ENCODE measurements around the gene GALNT9. TPM values are rescaled to one million over a fixed set of nuclear protein-coding genes. Genes with fewer than 3 reads are reported as not detected.
"Not testable (repeated sequence)": the region's sequence is repeated elsewhere in the genome, so short reads cannot be mapped to it uniquely, and the experiment has no call there.

Gene GALNT9
- total and polyA plus RNA-seq, 5 experiments from 2014 or later = not detected

GRCh38 chr12:132200800-132201199 is 128.6 kb downstream of the GALNT9 start:
- no peaks in the 10 kb centered on the region for H3K36me3 Mint-ChIP-seq
- DNase-seq = no peak
- H3K9me3 Mint-ChIP-seq = peaks cover 0 to 2% (median 0%) of the 10 kb centered on the region in 9 donors
- POLR2A ChIA-PET = no interaction called here
- H3K27ac Mint-ChIP-seq = no peak overlapping the region
- H3K4me1 Mint-ChIP-seq = peaks cover 3 to 16% (median 8%) of the 10 kb centered on the region in 4 donors
- no peak for ATAC-seq
- H3K4me3 Mint-ChIP-seq = no peak overlapping the region
- peaks cover 8 to 31% (median 16%) of the 10 kb centered on the region in 5 donors for H3K27me3 Mint-ChIP-seq

GRCh38 chr12:132199526-132200319 is 129.7 kb downstream of the GALNT9 start:
- Mint-ChIP-seq H3K9me3 (peaks cover 0 to 3% (median 0%) of the 10 kb centered on the region in 9 donors), H3K4me3 (no peak overlapping the region), H3K27me3 (peaks cover 8 to 21% (median 12%) of the 10 kb centered on the region in 5 donors), H3K27ac (peak overlapping the region in 1 of 10 donors; percentile 51), H3K36me3 (no peaks in the 10 kb centered on the region), H3K4me1 (peaks cover 0 to 6% (median 3%) of the 10 kb centered on the region in 4 donors)
- no peak for ATAC-seq
- POLR2A ChIA-PET = no interaction called here
- DNase-seq = no peak

GRCh38 chr12:132199101-132199500 is 130.3 kb downstream of the GALNT9 start:
- ATAC-seq (no peak), DNase-seq (no peak)
- Mint-ChIP-seq H3K27ac (no peak overlapping the region), H3K36me3 (peaks cover 0 to 2% (median 0%) of the 10 kb centered on the region in 3 donors), H3K4me3 (no peak overlapping the region), H3K4me1 (peaks cover 0 to 2% (median under 1%) of the 10 kb centered on the region in 4 donors), H3K9me3 (peaks cover 0 to 7% (median 2%) of the 10 kb centered on the region in 9 donors), H3K27me3 (peaks cover 2 to 14% (median 6%) of the 10 kb centered on the region in 5 donors)
- POLR2A ChIA-PET = no interaction called here

DNA sequence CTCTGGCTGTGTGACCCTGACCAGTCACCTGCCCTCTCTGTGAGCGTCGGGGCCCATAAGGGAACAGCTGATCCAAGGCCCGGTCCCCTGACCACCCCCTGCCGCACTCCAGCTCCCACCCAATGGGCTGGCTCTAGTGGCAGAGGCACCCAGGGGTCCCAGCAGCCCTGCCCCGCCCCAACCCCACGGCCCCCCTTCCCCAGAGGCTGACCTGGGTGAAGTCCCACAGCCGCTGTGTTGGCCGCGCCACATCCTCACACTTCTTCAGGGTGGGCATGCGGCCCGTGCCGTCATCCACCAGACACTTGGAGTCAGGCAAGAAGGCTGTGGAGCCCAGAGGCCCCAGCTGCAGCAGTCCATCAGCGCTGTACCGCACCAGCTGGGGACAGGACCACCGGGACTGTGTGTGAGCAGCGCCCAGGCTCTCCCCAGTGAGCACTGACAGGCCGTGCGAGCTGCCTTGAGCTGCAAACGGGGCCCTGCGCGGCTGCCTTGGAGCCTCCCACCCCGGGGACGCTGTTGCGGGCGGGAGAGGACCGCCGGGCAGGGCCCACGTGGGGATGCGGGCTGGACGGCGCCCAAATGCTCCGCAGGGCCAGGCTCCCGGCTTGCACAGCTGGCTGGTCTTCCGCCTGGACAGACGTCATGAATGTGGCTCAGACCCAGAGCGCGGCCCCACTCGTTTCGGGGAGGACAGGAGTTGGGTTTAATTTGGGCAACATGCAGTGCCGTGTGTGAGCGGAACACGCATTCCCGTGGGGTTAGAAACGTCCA is 131.6 kb downstream of the GALNT9 start:
- Mint-ChIP-seq H3K27ac (no peak overlapping the region), H3K4me1 (peaks cover 0 to 2% (median 0%) of the 10 kb centered on the region in 4 donors)
- DNase-seq = no peak

GRCh38 chr12:132196873-132197390 is 132.5 kb downstream of the GALNT9 start:
- H3K4me1 Mint-ChIP-seq = peaks cover 0 to 2% (median 0%) of the 10 kb centered on the region in 4 donors
- H3K36me3 Mint-ChIP-seq = peaks cover 0 to 5% (median 0%) of the 10 kb centered on the region in 3 donors
- no peak overlapping the region for H3K4me3 Mint-ChIP-seq
- H3K27me3 Mint-ChIP-seq = peaks cover 0 to 1% (median 0%) of the 10 kb centered on the region in 5 donors
- H3K27ac Mint-ChIP-seq = no peak overlapping the region
- peaks cover 0 to 19% (median 11%) of the 10 kb centered on the region in 9 donors for H3K9me3 Mint-ChIP-seq
- DNase-seq (no peak), ATAC-seq (no peak)
- POLR2A ChIA-PET = no interaction called here

More for the DNA sequence above, 131.6 kb downstream of the GALNT9 start:
- H3K4me3 Mint-ChIP-seq = no peak overlapping the region
- no peak for ATAC-seq
- peaks cover 0 to 18% (median 11%) of the 10 kb centered on the region in 9 donors for H3K9me3 Mint-ChIP-seq
- POLR2A ChIA-PET = interaction anchor here (0.5 kb wide), 1 partner anchor 14 kb away, joined by 3 read pairs; no protein-coding TSS in a partner anchor
- H3K27me3 Mint-ChIP-seq = peaks cover 0 to 9% (median 3%) of the 10 kb centered on the region in 5 donors
- peaks cover 0 to 5% (median 0%) of the 10 kb centered on the region in 3 donors for H3K36me3 Mint-ChIP-seq

- POLR2A ChIA-PET = interaction anchor here (0.7 kb wide), 1 partner anchor 8 kb away, joined by 3 read pairs; no protein-coding TSS in a partner anchor
- no peak for ATAC-seq
- peaks cover 0 to 19% (median 11%) of the 10 kb centered on the region in 9 donors for H3K9me3 Mint-ChIP-seq
- peak overlapping the region in 1 of 10 donors; percentile 43 for H3K27ac Mint-ChIP-seq
- peaks cover 0 to 5% (median 0%) of the 10 kb centered on the region in 3 donors for H3K36me3 Mint-ChIP-seq
- no peaks in the 10 kb centered on the region for H3K27me3 Mint-ChIP-seq
- H3K4me3 Mint-ChIP-seq = no peak overlapping the region
- no peak for DNase-seq
- H3K4me1 Mint-ChIP-seq = peaks cover 0 to 2% (median under 1%) of the 10 kb centered on the region in 4 donors
Measured at GRCh38 chr12:132196038-132196872, 133.1 kb downstream of the GALNT9 start.

GRCh38 chr12:132195242-132195641 is 134.1 kb downstream of the GALNT9 start:
- Mint-ChIP-seq H3K4me1 (peaks cover 4 to 12% (median 8%) of the 10 kb centered on the region in 4 donors), H3K9me3 (peaks cover 0 to 19% (median 11%) of the 10 kb centered on the region in 9 donors)
- not testable (repeated sequence) for H3K27ac Mint-ChIP-seq, H3K27me3 Mint-ChIP-seq, ATAC-seq, H3K36me3 Mint-ChIP-seq, H3K4me3 Mint-ChIP-seq
- POLR2A ChIA-PET = interaction anchor here (0.7 kb wide), 1 partner anchor 9 kb away, joined by 3 read pairs; no protein-coding TSS in a partner anchor
- DNase-seq = peak in 1 of 10 donors; percentile 0

- POLR2A ChIA-PET = no interaction called here
- Mint-ChIP-seq H3K27me3 (no peaks in the 10 kb centered on the region), H3K4me1 (peaks cover 4 to 13% (median 13%) of the 10 kb centered on the region in 4 donors), H3K4me3 (peak overlapping the region in 1 of 10 donors; percentile 29), H3K9me3 (peaks cover 0 to 19% (median 11%) of the 10 kb centered on the region in 9 donors), H3K36me3 (peaks cover 0 to 5% (median 0%) of the 10 kb centered on the region in 3 donors), H3K27ac (no peak overlapping the region)
- DNase-seq (no peak), ATAC-seq (no peak)
Measured at GRCh38 chr12:132194556-132194955, 134.8 kb downstream of the GALNT9 start.

- no peaks in the 10 kb centered on the region for H3K27me3 Mint-ChIP-seq
- H3K27ac Mint-ChIP-seq = peak overlapping the region in 1 of 10 donors; percentile 63
- H3K9me3 Mint-ChIP-seq = peaks cover 0 to 24% (median 12%) of the 10 kb centered on the region in 9 donors
- H3K4me3 Mint-ChIP-seq = no peak overlapping the region
- POLR2A ChIA-PET = no interaction called here
- no peak for ATAC-seq
- peaks cover 0 to 6% (median 2%) of the 10 kb centered on the region in 3 donors for H3K36me3 Mint-ChIP-seq
- peaks cover 6 to 18% (median 17%) of the 10 kb centered on the region in 4 donors for H3K4me1 Mint-ChIP-seq
- DNase-seq = peak in 1 of 10 donors; percentile 28
Measured at GRCh38 chr12:132194056-132194455, 135.3 kb downstream of the GALNT9 start.

DNA sequence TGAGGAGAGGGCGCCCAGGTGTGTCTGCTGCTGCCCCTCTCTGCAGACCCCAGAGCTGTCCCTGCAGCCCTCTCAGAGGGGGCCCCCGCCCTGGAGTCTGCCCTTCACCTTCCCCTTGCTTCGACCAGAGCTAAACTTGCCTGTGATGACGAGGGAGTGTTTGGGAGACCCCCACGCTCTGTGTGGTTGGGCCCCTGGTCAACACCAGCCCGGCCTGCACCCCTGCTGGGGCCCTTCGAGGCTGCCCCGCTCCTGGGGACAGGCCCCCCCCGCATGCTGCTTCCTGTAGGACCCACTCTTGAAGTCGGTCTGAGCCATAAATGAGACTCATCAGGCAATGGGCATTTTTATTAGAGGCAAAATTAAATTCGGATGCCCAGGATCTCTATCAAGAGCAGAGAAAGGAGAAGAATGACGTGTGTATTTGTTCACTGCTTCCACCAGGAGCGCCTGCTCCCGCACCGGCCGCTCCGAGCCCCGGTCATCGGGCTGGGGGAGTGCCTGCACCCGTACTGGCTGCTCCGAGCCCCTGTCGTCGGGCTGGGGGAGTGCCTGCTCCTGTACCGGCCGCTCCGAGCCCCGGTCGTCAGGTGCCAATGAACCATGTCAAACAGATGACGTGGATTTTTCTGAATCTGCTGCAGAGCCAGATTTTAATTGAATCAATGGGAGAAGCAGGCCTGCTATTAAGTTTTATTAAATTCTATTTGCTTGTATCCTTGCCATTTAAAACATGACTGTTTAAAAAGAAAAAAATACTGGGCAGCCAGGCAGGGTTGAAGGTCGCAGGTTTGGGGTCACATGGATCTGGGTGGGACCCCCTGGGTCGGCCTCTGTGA is 137.5 kb downstream of the GALNT9 start:
- Mint-ChIP-seq H3K4me1 (peaks cover 10 to 36% (median 31%) of the 10 kb centered on the region in 4 donors), H3K9me3 (peaks cover 0 to 24% (median 12%) of the 10 kb centered on the region in 9 donors), H3K27ac (peak overlapping the region in 1 of 10 donors; percentile 29), H3K27me3 (no peaks in the 10 kb centered on the region), H3K4me3 (peak overlapping the region in 1 of 10 donors; percentile 15), H3K36me3 (peaks cover 0 to 6% (median 2%) of the 10 kb centered on the region in 3 donors)
- ATAC-seq (no peak), DNase-seq (no peak)
- POLR2A ChIA-PET = interaction anchor here (3.4 kb wide), 1 partner anchor 30 kb away, joined by 26 read pairs; no protein-coding TSS in a partner anchor

All from naive thymus-derived CD8-positive, alpha-beta T cell (primary cell).